GM12873 (cell line): ENCODE data around the gene RALGPS1.

Experiments used
- CTCF ChIP-seq: IDR thresholded peaks from 2 replicates; pipeline ENCODE4 v1.5.1; 2012; ENCODE audit warnings: low read depth, mild to moderate bottlenecking, moderate library complexity, low read length, control low read depth; ENCODE audit not compliant: insufficient read depth; ENCODE audit errors: missing control alignments

The RALGPS1 gene

GRCh38 chr9:127015921-127016512 is 101.4 kb downstream of the RALGPS1 start:
- TF ChIP-seq CTCF, result no peak

GRCh38 chr9:127018935-127019334 is 104.4 kb downstream of the RALGPS1 start:
- no peak for TF ChIP-seq CTCF

- TF ChIP-seq CTCF, result no peak
These were observed 105.6 kb downstream of the RALGPS1 start for GRCh38 chr9:127020036-127020801.

DNA sequence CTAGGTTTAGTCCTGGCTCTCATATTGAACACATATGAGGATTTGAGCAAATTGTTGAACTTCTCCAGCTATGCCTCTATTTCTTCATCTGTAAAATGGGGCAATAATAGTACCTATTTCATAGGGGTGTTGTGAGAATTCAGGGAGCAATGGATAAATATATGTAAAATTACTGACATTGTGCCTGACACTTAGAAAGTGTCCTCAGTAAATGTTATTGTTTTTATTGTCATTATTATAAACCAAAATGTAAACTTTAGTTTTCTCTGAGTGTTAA is 106.2 kb downstream of the RALGPS1 start:
- TF ChIP-seq CTCF, result no peak

GRCh38 chr9:127021664-127022363 is 107.2 kb downstream of the RALGPS1 start:
- TF ChIP-seq CTCF, result no peak

- TF ChIP-seq CTCF, result no peak
These were observed 108.5 kb downstream of the RALGPS1 start for GRCh38 chr9:127022913-127023660.

GRCh38 chr9:127025042-127025441 is 110.5 kb downstream of the RALGPS1 start:
- TF ChIP-seq CTCF, result no peak
